HepG2 (cell line): ENCODE results near the gene LIPT1. TPM values are rescaled to one million over a fixed set of nuclear protein-coding genes. Genes with fewer than 3 reads are reported as not detected.

Experiments used
- ATAC-seq: fragments of 200-7000 bp; cut with Tn5 transposase; 3 replicates; pipeline ENCODE4 v1.9.1; 2020; ENCODE audit warnings: mild to moderate bottlenecking, moderate library complexity
- Bru-seq: library from RNA; stranded (reverse); fragments of 400-500 nt; gene quantifications from one replicate; lab custom pipeline; 2021; lab: Mats Ljungman, UMichigan
- BruChase-seq, 2 experiments: library from RNA; stranded (reverse); fragments of 400-500 nt; gene quantifications; one replicate each; lab custom pipeline; 2021; lab: Mats Ljungman, UMichigan
- BruUV-seq: library from RNA; stranded (reverse); fragments of 400-500 nt; replicated peaks from 2 replicates; lab custom pipeline; 2021; lab: Mats Ljungman, UMichigan
- CTCF ChIA-PET: fragments of 300-600 bp; formaldehyde crosslinking; extraction: SDS; loops from one replicate; lab custom pipeline; 2021; ENCODE audit warnings: low total read pairs, inconsistent platforms, low intra/inter-chr PET ratio; lab: Yijun Ruan, JAX
- POLR2A ChIA-PET: fragments of 350-600 bp; sonication (Branson Sonifier 250); formaldehyde crosslinking; loops from one replicate; lab custom pipeline; 2020; ENCODE audit warnings: antibody characterized with exemption, inconsistent platforms; lab: Yijun Ruan, JAX
- DNase-seq: peaks from one replicate; pipeline ENCODE4 v3.0.0-alpha.2; 2015; ENCODE audit warnings: low spot score
- FAIRE-seq: peaks from 3 replicates; lab custom pipeline; 2011; peaks lifted over from hg19 to GRCh38; lab: Jason Lieb, UNC
- H2AFZ ChIP-seq: one replicate; pipeline ENCODE4 v1.6.1; 2011; ENCODE audit warnings: low read length, inconsistent platforms
- H3K27ac ChIP-seq: fragments of 300-600 bp; 3 replicates; pipeline ENCODE4 v1.8.0; 2011; ENCODE audit warnings: mixed run types, mild to moderate bottlenecking, mixed read lengths, low read length, inconsistent platforms; ENCODE audit not compliant: insufficient read depth; ENCODE audit errors: extremely low read length
- H3K27me3 ChIP-seq, 2 experiments: fragments of 200-600 bp in 1 of 2; 2 replicates in 1 of 2; 3 replicates in 1 of 2; pipeline versions ENCODE4 v1.6.0 to v1.8.0; 2011; ENCODE audit warnings: low read length in 2 of 2, mild to moderate bottlenecking in 2 of 2, moderate library complexity in 2 of 2, inconsistent platforms in 1 of 2; ENCODE audit not compliant: insufficient read depth in 2 of 2, control insufficient read depth in 1 of 2
- H3K36me3 ChIP-seq, 2 experiments: fragments of 200-600 bp in 1 of 2; replicated peaks in 1 of 2; 2 replicates in 1 of 2; 3 replicates in 1 of 2; pipeline versions ENCODE4 v1.5.1 to v1.8.0; 2011; ENCODE audit warnings: low read length in 2 of 2, inconsistent platforms in 1 of 2; ENCODE audit not compliant: insufficient read depth in 2 of 2, control insufficient read depth in 1 of 2
- H3K4me1 ChIP-seq: 2 replicates; pipeline ENCODE4 v1.5.1; 2012; ENCODE audit warnings: low read length, inconsistent platforms; ENCODE audit not compliant: insufficient read depth
- H3K4me2 ChIP-seq: 2 replicates; pipeline ENCODE4 v1.6.0; 2011; ENCODE audit warnings: low read depth, low read length, inconsistent platforms
- H3K4me3 ChIP-seq, 3 experiments: fragments of 200-600 bp in 1 of 3; sonication (generic), shearing (Covaris generic) in 1 of 3; replicated peaks in 1 of 3; 2 replicates each; pipeline ENCODE4 v1.5.1; 2011 to 2016; ENCODE audit warnings: low read length in 3 of 3, inconsistent platforms in 2 of 3, low read depth in 2 of 3, mild to moderate bottlenecking in 2 of 3, control low read depth in 1 of 3, mixed read lengths in 1 of 3; ENCODE audit not compliant: insufficient read depth in 1 of 3
- H3K79me2 ChIP-seq: one replicate; pipeline ENCODE4 v1.6.1; 2011; ENCODE audit warnings: low read length, inconsistent platforms; ENCODE audit not compliant: insufficient read depth
- H3K9ac ChIP-seq: 2 replicates; pipeline ENCODE4 v1.6.0; 2011; ENCODE audit warnings: mild to moderate bottlenecking, low read depth, low read length, inconsistent platforms; ENCODE audit not compliant: insufficient read depth
- H3K9me3 ChIP-seq: 2 replicates; pipeline ENCODE4 v1.5.1; 2012; ENCODE audit warnings: mild to moderate bottlenecking, low read length
- H4K20me1 ChIP-seq: 2 replicates; pipeline ENCODE4 v1.6.0; 2011; ENCODE audit warnings: inconsistent platforms, mild to moderate bottlenecking, low read length, moderate library complexity; ENCODE audit not compliant: insufficient read depth
- EZH2 ChIP-seq: conservative IDR thresholded peaks from 2 replicates; pipeline ENCODE4 v1.6.1; 2012; ENCODE audit warnings: mild to moderate bottlenecking, low read depth, low read length, moderate library complexity
- FOXA1 ChIP-seq, 2 experiments: fragments of 450-650 bp in 1 of 2; sonication (generic) in 1 of 2; formaldehyde crosslinking in 1 of 2; IDR thresholded peaks; 2 replicates each; pipeline versions ENCODE4 v1.4.0 to v1.6.1; 2016 to 2020; ENCODE audit warnings: missing genetic modification reagents in 1 of 2
- JUN ChIP-seq: sonication (generic); formaldehyde crosslinking; IDR thresholded peaks from 2 replicates; pipeline ENCODE4 v1.4.0; 2020; ENCODE audit warnings: mild to moderate bottlenecking, missing genetic modification reagents
- RARG ChIP-seq: sonication (generic); formaldehyde crosslinking; IDR thresholded peaks from 2 replicates; pipeline ENCODE4 v1.4.0; 2020; ENCODE audit warnings: low read depth, mild to moderate bottlenecking, missing genetic modification reagents
- RBAK ChIP-seq: sonication (generic); formaldehyde crosslinking; IDR thresholded peaks from 2 replicates; pipeline ENCODE4 v1.5.1; 2020; ENCODE audit warnings: mild to moderate bottlenecking, missing genetic modification reagents
- RFXAP ChIP-seq: sonication (generic); formaldehyde crosslinking; IDR thresholded peaks from 2 replicates; pipeline ENCODE4 v1.4.0; 2020; ENCODE audit warnings: missing genetic modification reagents, borderline replicate concordance
- TP53 ChIP-seq: sonication (generic); formaldehyde crosslinking; conservative IDR thresholded peaks from 2 replicates; pipeline ENCODE4 v1.4.0; 2020; ENCODE audit warnings: missing genetic modification reagents
- ZNF180 ChIP-seq: sonication (generic); formaldehyde crosslinking; IDR thresholded peaks from 2 replicates; pipeline ENCODE4 v1.4.0; 2020; ENCODE audit warnings: low read depth, missing genetic modification reagents, borderline replicate concordance
- ZNF44 ChIP-seq: sonication (generic); formaldehyde crosslinking; IDR thresholded peaks from 2 replicates; pipeline ENCODE4 v1.5.1; 2020; ENCODE audit warnings: mild to moderate bottlenecking, missing genetic modification reagents
- ZNF784 ChIP-seq: sonication (generic); formaldehyde crosslinking; IDR thresholded peaks from 2 replicates; pipeline ENCODE4 v1.5.1; 2020; ENCODE audit warnings: missing genetic modification reagents, mild to moderate bottlenecking, borderline replicate concordance
- WGBS: methylation state at CpG from one replicate; pipeline ENCODE4 v1.1.6; 2017; ENCODE audit warnings: low lambda C conversion rate; 5-methylcytosine and 5-hydroxymethylcytosine counted together
- in situ Hi-C: cut with HindIII; loops from 2 replicates; pipeline ENCODE4 v1.10.0; 2017; ENCODE audit warnings: low pct_unique_long_range_greater_than_20kb; ENCODE audit not compliant: extremely low pct_ligation_motif_present
- intact Hi-C: fragments of 100-400 bp; cut with micrococcal nuclease; formaldehyde crosslinking; loops from one replicate; pipeline ENCODE4 v1.10.0; 2022; ENCODE audit not compliant: unreplicated experiment
- long read RNA-seq, 2 experiments: library from RNA in 1 of 2; library from polyadenylated mRNA in 1 of 2; stranded (forward) in 1 of 2; unstranded in 1 of 2; transcript quantifications; one replicate each; pipeline ENCODE4 v2.0.0, GENCODE V29; 2019 to 2022
- polyA minus RNA-seq, 3 experiments: library from RNA; depleted of rRNA, polyadenylated mRNA; stranded (reverse); fragments of >200 nt; gene quantifications; 2 replicates each; pipeline ENCODE4 v1.2.3, GENCODE V29; 2011; ENCODE audit warnings: low replicate concordance in 1 of 3
- polyA plus RNA-seq, 8 experiments: library from polyadenylated mRNA; depleted of rRNA in 3 of 8; stranded (reverse) in 7 of 8; unstranded in 1 of 8; fragments of >200 nt; fragmentation: Illumina TruSeq in 4 of 8; extraction: Trizol in 4 of 8; gene quantifications; 2 replicates each; pipeline versions ENCODE4 v1.2.1 to v1.2.3, GENCODE V29; 2011 to 2016; ENCODE audit warnings: low read depth in 4 of 8, missing spikeins in 1 of 8, mixed read lengths in 1 of 8; ENCODE audit not compliant: insufficient read depth in 1 of 8
- total RNA-seq, 5 experiments: library from RNA; depleted of rRNA; stranded (reverse); fragments of >200 nt; fragmentation: Illumina TruSeq; extraction: Trizol; gene quantifications; 2 replicates each; pipeline ENCODE4 v1.2.3, GENCODE V29; 2016; ENCODE audit warnings: low read depth in 1 of 5
- TF ChIP-seq, protein P1 (sequence below): IDR thresholded peaks from 2 replicates; pipeline ENCODE4 v1.4.0; 2020; ENCODE audit warnings: mild to moderate bottlenecking, missing genetic modification reagents

LIPT1 gene
- total RNA-seq (2016; rRNA removed; fragmentation: Illumina TruSeq; extraction: Trizol) (8.0 and 8.3 TPM in 2 replicates), polyA plus RNA-seq (2011; rRNA removed) (7.9 and 9.6 TPM in 2 replicates), polyA minus RNA-seq (2011; rRNA and poly(A)+ RNA removed; ENCODE audit: low replicate concordance) (3.0 and 5.1 TPM in 2 replicates), Bru-seq, nascent RNA (percentile 75 among the genes with signal in this experiment), BruChase-seq, experiment 1, labeled RNA remaining after a 6-hour chase (percentile 68 among the genes with signal in this experiment), BruChase-seq, experiment 2, labeled RNA remaining after a 2-hour chase (percentile 79 among the genes with signal in this experiment)
- total RNA-seq (2016; cell fraction: cytosol; rRNA removed; fragmentation: Illumina TruSeq; extraction: Trizol; ENCODE audit: low read depth) = 7.3 and 8.2 TPM in 2 replicates
- 7.3 and 8.9 TPM in 2 replicates for total RNA-seq (2016; cell fraction: insoluble cytoplasmic fraction; rRNA removed; fragmentation: Illumina TruSeq; extraction: Trizol)
- 7.1 and 9.2 TPM in 2 replicates for total RNA-seq (2016; cell fraction: membrane; rRNA removed; fragmentation: Illumina TruSeq; extraction: Trizol)
- total RNA-seq (2016; cell fraction: nucleus; rRNA removed; fragmentation: Illumina TruSeq; extraction: Trizol) = 5.5 and 8.6 TPM in 2 replicates
- 4.1 and 5.5 TPM in 2 replicates for polyA plus RNA-seq (2011; cell fraction: cytosol; rRNA removed)
- 10.9 and 13.2 TPM in 2 replicates for polyA plus RNA-seq (2011; cell fraction: nucleus; rRNA removed)
- polyA plus RNA-seq (2012) = 7.4 and 8.5 TPM in 2 replicates
- polyA plus RNA-seq (2016; cell fraction: cytosol; fragmentation: Illumina TruSeq; extraction: Trizol; ENCODE audit: low read depth) = 3.4 and 3.6 TPM in 2 replicates
- 7.7 and 9.1 TPM in 2 replicates for polyA plus RNA-seq (2016; cell fraction: insoluble cytoplasmic fraction; fragmentation: Illumina TruSeq; extraction: Trizol; ENCODE audit: low read depth)
- polyA plus RNA-seq (2016; cell fraction: membrane; fragmentation: Illumina TruSeq; extraction: Trizol; ENCODE audit: low read depth) = 4.0 and 4.7 TPM in 2 replicates
- polyA plus RNA-seq (2016; cell fraction: nucleus; fragmentation: Illumina TruSeq; extraction: Trizol; ENCODE audit: insufficient read depth, low read depth) = 12.3 and 14.3 TPM in 2 replicates
- 2.4 and 4.5 TPM in 2 replicates for polyA minus RNA-seq (2011; cell fraction: cytosol; rRNA and poly(A)+ RNA removed)
- 13.1 and 16.8 TPM in 2 replicates for polyA minus RNA-seq (2011; cell fraction: nucleus; rRNA and poly(A)+ RNA removed)
- long read RNA-seq, experiment 1, partial matches to known transcripts = 2 of 6 reads
- long read RNA-seq, experiment 1, other reads (novel, unspliced or antisense) = 3 of 6 reads
- long read RNA-seq, experiment 2, partial matches to known transcripts = 4 of 8 reads
- long read RNA-seq, experiment 2, other reads (novel, unspliced or antisense) = 2 of 8 reads

GRCh38 chr2:99154643-99155536 is at the start of gene LIPT1, which contains the start of gene TSGA10:
TSS of gene LIPT1 (plus strand) at chr2:99154967. CDS start at chr2:99161958, 6,991 bp downstream.
TSS of gene TSGA10 (minus strand) at chr2:99154942. CDS start at chr2:99109439, 45,503 bp downstream.
- WGBS = under 1% methylated on average over 58 of the region's 70 CpGs
- peak; percentile 70 for FAIRE-seq
- no peak for TF ChIP-seq RARG (CRISPR knock-in tag)
- peak; percentile 75 for TF ChIP-seq RFXAP (CRISPR knock-in tag)
- peak; percentile 99 for TF ChIP-seq ZNF784
- TF ChIP-seq, protein P1, sequence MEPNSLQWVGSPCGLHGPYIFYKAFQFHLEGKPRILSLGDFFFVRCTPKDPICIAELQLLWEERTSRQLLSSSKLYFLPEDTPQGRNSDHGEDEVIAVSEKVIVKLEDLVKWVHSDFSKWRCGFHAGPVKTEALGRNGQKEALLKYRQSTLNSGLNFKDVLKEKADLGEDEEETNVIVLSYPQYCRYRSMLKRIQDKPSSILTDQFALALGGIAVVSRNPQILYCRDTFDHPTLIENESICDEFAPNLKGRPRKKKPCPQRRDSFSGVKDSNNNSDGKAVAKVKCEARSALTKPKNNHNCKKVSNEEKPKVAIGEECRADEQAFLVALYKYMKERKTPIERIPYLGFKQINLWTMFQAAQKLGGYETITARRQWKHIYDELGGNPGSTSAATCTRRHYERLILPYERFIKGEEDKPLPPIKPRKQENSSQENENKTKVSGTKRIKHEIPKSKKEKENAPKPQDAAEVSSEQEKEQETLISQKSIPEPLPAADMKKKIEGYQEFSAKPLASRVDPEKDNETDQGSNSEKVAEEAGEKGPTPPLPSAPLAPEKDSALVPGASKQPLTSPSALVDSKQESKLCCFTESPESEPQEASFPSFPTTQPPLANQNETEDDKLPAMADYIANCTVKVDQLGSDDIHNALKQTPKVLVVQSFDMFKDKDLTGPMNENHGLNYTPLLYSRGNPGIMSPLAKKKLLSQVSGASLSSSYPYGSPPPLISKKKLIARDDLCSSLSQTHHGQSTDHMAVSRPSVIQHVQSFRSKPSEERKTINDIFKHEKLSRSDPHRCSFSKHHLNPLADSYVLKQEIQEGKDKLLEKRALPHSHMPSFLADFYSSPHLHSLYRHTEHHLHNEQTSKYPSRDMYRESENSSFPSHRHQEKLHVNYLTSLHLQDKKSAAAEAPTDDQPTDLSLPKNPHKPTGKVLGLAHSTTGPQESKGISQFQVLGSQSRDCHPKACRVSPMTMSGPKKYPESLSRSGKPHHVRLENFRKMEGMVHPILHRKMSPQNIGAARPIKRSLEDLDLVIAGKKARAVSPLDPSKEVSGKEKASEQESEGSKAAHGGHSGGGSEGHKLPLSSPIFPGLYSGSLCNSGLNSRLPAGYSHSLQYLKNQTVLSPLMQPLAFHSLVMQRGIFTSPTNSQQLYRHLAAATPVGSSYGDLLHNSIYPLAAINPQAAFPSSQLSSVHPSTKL = peak; percentile 87
- TF ChIP-seq JUN = peak; percentile 89
- TF ChIP-seq TP53 (CRISPR knock-in tag) = peak; percentile 63; the same call in 1 of the 2 replicates
- no peak for TF ChIP-seq ZNF180 (CRISPR knock-in tag)
- no peak for TF ChIP-seq FOXA1 (IDR thresholded peaks at IDR 0.05)
- peak; percentile 48 for TF ChIP-seq FOXA1 (CRISPR knock-in tag; IDR thresholded peaks at IDR 0.05)
- TF ChIP-seq RBAK (CRISPR knock-in tag) = no peak
- no peak for TF ChIP-seq EZH2
- TF ChIP-seq ZNF44 (CRISPR knock-in tag) = peak; percentile 98

More at GRCh38 chr2:99154643-99155536, at the start of gene LIPT1, which contains the start of gene TSGA10:
- intact Hi-C loops (loop anchor here (1.0 to 2.0 kb wide), 2 partner anchors 14 to 26 kb away; partner anchors contain the start of genes C2orf15, MITD1 and MRPL30), in situ Hi-C loops (no loop called here)
- Histone ChIP-seq H3K9me3 (no peaks in the 10 kb centered on the region), H3K27ac (peak within 1 kb of the TSS; percentile 79), H3K9ac (peak within 1 kb of the TSS; percentile 89), H2AFZ (peak within 1 kb of the TSS; percentile 73), H3K4me1 (peaks cover 44% of the 10 kb centered on the region), H4K20me1 (no peaks in the 10 kb centered on the region), H3K27me3 (no peaks in the 10 kb centered on the region; a peak in 1 of 5 replicates), H3K4me2 (peak within 1 kb of the TSS; percentile 97), H3K36me3 (peaks cover 0 to 5% of the 10 kb centered on the region in 2 experiments; a peak in 3 of 5 replicates), H3K79me2 (peaks cover 18% of the 10 kb centered on the region), H3K4me3 (peak within 1 kb of the TSS; percentile 80 to 90 (median 85))
- ATAC-seq (peak; percentile 97), DNase-seq (peak; percentile 93)
- TSS peak; percentile 85 for BruUV-seq
- POLR2A ChIA-PET = interaction anchor here (0.6 to 4.9 kb wide), 19 partner anchors 9 to 375 kb away, joined by 3 to 140 read pairs (median 4); partner anchors contain the start of genes C2orf15, EIF5B, MITD1 and MRPL30
- CTCF ChIA-PET = no interaction called here
